GM19452 (cell line): ENCODE results near the gene TMEM271.

Experiments
- ATAC-seq: cut with Tn5 transposase; IDR thresholded peaks from one replicate; pipeline ENCODE4 v1.9.1; 2021; ENCODE audit not compliant: unreplicated experiment

Gene TMEM271

DNA sequence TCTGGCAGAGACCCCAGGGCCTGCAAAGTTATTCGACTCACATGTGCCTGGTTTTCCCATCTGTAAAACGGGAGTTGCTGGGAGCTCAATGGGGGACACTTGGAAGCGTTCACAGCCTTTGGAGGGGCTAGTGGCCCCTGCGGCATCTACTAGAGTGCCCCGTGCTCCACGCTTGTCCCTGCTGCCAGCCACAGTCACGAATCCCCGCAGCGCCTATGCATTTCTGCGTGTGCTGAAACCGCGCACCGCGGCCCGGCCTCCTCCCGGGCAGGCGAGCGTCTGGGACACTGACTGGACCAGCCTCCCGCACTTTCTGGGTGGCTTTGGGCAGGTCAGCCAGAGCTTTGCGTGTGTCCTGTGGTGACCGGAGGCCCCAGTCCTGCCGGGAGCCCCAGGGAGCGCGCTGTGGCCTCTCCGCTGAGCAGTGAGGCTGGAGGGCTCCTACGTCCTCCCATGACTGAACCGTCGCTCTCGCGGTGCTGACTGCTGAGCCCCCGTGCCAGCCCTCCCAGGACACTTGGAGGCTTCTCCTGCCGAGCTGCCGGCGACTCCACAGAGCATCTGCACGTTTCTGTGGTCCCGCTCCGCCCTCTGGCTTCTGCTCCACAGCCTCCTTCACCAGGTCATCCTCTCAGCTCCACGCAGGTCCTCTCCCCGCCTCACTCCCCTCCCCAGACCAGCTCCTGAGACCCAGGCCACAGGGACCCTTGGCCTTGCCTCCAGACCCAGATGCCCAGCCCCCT is 40.7 kb downstream of the TMEM271 start:
- ATAC-seq = no peak

DNA sequence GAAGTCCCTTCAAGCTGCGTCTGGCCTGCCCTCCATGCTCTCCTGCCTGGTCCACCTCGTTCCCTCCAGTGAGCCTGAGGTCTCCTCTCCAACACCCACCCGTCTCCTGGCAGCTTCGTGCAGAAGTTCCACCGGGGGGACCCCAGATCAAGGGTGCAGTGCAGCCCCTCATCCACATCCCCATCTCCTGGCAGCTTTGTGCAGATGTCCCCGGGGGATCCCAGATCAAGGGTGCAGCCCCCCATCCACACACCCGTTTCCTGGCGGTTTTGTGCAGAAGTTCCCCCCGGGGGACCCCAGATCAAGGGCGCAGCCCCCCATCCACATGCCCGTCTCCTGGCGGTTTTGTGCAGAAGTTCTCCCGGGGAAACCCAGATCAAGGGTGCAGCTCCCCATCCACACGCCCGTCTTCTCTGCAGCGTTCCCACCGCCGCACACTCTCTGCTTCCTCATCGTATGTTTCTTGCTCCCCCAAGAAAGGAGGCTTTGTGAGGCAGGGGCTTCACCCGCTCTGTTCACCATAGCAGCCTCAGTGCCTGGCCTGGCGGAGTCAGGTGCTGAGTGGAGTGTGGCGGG is 41.4 kb downstream of the TMEM271 start:
- ATAC-seq = no peak

DNA sequence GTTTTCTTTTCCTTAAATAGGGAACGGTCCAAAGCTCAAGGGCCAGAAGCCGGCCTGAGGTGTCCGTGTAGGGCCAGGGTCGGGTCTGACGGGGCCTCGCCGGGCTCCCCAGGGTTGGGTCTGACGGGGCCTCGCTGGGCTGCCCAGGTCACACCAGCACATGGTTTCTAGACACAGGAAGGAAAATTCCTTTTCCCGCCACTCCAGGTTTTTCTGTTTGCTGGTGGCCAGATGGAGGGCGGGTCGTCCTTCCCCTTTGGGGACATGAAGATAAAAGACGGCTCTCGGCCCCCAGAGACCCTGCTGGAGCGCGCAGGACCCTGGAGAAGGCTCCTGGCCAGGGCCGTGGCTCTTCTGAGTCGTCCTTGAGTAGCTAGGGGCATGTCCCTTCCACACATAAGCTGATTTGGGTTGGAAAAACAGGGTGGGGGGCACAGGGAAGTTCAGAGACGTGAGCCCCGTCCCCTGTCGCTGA is 42.0 kb downstream of the TMEM271 start:
- ATAC-seq = no peak

DNA sequence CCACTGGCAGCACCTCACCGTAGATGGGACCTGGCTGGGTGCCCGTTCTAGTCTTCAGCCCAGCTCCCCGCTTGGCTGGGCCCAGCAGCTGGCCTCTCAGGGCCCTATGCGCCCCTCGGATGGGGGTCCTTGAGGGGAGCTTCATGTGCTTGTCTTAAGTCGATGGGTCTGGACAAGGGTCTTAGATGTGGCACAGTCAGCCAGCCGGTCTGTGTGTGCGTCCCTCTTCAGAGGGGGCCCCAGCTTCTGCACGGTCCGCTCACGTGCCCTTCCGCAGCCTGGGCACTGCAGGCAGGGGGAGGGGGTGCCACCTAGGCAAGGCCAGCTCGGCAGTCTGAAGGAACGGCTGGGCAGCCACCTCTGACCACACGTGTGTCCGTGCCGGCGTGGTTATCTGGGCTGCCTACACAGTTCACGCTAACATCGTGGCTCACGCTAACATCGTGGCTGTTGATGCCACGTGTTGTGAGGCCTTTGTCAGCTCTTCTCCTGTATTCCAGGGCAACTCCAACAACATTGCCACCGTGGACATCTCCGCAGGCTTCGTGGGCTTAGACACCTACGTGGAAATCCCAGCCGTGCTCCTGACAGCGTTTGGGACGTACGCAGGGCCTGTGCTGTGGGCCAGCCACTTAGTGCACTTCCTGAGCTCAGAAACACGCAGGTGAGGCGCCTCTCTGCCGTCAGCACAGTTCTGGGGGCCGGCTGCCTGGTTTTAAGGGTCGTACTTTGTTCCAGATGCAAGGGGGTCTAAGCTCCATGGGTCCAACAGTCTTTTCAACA is 42.6 kb downstream of the TMEM271 start:
- ATAC-seq = no peak

DNA sequence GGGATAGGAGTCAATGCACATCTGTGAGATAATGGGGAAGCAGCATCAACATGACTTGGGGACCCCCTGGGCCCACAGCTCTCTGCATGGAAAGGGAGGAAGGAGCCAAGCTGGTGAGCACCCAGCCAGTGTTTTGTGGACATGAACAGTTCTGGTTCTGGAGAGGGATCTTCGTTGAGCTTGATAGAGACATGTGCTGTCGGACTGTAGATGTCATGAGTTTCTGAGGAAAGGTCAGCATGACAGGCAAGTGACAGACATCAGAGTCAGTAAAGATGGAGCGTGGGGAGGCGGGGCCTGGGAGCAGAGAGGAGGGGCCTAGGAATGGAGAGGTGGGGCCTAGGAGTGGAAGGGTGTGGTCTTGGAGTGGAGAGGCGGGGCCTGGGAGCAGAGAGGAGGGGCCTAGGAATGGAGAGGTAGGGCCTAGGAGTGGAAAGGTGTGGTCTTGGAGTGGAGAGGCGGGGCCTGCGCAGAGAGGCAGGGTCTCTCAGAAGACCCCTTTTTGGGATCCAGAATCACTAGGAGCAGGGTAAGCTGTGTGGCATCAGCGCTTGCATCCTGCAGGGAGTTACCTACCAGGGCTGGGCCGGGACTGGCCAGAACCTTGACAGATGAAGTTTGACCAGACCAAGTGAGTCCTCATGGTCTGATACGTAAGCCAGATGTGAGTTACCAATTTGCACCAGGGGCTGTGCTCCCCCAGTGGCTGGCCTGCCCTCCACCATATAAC is 43.3 kb downstream of the TMEM271 start:
- no peak for ATAC-seq

DNA sequence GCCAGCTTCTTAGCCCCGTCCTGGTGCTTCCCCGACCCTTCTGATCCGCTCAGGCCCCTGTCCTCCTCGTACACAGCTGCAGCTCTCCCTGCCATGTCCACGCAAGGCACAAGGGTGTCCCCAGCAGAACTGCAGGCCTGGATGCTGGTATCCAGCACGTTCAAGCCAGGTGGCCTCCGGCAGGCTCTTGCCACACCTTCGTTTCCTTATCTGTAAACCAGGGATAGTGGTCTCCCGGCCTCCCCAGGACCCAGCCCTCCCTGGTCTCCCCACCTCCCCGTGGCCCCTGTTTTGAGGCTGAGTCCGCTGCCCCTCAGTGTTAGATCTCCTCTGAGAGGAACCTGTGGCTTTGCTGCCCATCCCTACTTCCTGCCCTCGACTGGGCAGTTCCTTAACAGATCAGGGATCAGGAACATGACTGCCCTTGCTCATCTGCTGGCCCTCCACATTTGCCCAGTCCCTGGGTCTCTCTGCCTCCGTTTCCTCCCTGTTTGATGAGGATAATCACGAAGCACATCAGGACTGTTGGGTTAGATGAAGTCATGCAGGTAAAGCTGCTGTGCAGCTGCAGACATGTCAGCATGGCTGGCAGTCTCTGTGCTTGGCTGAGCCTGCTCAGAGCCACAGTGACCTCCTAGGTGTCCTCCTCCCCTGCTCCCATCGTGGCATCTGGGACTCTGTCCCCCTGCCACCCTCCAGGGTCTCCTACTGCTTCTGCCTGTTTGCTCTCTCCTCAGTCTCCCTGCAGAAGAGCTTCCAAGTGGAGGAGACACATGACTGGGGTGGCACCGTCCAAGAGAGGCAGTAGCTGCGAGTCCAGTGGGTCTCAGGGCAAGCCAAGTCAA is 44.2 kb downstream of the TMEM271 start:
- no peak for ATAC-seq

DNA sequence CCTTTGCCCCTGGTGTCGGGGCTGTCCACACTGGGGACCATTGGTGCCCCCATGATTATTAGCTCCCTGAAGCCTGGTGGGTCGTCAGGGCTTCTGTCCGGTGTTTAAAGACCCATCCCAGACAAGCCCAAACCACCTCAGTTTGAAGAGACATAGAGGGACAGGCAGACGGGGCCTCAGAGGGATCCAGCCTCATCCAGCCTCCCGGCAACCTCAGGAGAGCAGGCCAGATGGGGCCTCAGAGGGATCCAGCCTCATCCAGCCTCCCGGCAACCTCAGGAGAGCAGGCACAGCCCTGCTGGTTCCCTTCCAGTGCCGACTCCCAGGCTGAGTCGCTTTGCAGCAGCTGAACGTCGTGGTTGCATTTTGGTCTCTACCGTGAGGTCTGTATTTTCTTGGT is 45.0 kb downstream of the TMEM271 start:
- no peak for ATAC-seq

DNA sequence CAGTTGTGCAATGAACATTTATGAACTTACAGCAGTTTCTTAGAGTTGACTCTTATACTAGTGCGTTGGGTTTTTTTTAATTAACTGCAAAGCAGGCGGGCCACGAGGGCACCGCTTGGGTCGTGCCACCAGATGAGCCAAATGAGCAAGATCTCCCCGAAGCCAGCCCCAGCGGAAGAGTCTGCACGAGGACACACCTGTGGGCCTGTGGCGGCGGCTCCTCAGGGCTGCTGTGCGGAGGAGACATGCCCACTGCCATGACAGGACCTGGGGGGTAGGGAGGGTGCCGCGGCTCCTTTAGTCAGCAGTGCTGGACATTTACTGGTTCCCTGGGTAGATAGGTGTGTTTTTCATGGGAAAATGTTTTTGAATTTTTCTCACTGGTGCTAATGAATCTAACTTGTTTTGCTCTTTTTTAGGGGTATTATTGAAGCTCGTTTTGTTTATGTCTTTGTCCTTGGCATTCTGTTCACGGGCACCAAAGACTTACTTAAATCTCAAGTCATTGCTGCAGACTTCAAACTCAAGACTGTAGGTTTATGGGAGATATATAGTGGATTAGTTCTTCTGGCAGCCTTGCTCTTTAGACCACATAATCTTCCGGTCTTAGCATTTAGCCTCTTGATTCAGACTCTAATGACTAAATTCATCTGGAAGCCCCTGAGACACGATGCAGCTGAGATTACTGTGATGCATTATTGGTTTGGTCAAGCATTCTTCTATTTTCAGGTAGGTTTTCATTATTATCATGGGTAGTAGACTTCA is 45.9 kb downstream of the TMEM271 start:
- no peak for ATAC-seq

DNA sequence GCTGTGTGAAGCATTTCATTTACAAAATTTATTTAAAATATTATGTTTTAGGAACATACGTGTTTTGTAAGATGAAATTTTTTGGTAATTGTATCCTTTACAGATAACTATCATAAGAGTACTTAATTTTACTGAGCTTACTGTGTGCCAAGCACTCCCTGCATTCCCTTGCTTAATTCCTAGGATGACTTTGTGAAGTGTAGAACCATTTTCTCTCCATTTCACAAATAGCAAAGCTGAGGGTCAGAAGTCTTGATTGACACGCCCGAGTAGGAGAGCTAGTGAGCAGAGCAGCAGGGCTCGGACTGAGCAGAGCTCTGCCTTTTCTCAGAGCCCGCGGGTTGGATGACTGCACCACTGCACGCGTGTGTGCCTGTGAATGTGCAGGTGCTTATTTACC is 46.5 kb downstream of the TMEM271 start:
- ATAC-seq = no peak

DNA sequence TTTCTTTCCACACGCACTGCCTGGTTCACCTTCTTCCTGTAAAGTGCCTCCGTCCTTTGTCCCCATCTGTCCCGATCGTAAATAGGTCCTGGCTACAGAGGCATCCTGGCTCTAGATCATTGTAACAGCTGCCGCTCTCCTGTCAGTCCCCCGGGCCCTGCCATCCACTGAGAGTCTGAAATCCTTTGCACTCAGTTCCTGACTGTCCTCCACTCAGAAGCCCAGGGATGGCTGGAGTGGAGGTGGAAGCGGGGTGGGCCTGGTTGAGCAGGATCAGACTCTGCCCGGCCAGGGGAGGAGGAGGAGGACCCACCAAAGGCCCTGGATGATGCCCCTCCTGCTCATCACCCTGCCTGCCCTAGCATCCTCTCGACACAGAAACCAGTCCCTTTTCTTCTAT is 47.3 kb downstream of the TMEM271 start:
- no peak for ATAC-seq

DNA sequence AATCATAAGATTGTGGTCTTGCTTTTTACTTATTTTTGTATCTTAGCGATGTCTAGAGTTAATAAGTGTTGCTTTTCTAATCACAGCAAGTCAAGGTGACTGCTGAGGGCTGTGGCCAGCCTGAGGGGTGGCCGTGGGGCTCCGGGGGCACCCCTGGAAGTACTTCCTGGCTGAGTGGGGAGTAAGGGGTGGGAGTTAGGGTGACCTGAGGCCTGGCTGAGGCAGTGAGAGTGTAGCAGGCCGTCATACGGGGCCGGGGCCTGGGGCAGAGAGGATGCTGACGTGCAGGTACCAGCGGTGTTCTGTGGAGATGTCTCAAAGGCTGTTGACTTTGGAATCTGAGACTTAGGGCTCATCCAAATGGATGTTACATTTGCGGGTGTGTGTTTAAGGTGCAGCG is 47.8 kb downstream of the TMEM271 start:
- ATAC-seq = no peak

DNA sequence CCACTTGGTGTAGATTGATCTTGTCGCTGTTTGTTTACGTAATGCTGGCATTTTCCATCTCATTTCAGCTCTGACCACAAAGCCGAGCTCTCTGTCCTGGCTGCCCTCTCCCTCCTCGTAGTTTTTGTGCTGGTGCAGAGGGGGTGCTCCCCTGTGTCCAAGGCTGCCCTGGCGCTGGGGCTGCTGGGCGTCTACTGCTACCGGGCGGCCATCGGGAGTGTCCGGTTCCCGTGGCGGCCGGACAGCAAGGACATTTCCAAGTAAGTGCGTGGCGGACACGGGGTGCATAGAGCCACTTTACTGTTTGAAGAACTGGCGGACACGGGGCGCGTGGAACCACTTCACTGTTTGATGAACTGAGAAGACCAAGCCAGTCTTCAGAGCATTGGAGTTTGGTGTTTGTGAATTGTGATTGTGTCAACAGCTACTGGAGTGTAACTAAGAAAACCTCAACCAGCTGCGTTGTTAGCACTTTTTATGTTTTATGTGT is 49.1 kb downstream of the TMEM271 start:
- ATAC-seq = no peak

DNA sequence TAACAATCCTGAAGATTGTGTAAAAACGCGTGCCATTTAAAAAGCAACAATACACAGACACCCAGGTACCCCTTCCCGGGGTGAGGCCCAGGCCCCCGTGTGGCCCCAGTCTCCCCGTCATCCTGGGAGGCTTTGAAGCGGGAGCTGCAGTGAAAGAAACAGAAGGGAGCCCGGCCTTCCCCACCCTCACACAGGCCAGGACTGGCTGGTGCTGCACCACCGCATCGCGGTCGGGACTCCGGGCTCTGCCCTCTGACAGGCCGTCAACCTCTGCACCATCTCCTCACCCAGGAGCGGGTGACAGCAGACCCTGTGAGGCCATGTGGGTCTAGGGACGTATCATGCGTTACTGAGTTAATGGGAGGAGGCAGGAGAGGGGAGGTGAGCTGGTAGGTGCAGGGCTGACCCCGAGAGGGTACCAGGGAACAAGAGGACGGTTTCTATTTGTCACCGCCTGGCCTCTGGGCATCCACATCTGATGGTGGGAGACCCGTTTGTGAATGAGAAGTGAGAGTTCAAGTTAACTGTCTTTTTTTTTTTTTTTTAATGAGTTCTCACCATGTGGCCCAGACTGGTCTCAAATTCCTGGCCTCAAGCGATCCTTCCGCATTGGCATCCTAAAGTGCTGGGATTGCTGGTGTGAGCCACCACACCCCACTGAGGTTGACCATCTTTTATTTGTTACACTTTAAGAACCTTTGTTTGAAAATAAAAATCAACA is 49.7 kb downstream of the TMEM271 start:
- no peak for ATAC-seq

DNA sequence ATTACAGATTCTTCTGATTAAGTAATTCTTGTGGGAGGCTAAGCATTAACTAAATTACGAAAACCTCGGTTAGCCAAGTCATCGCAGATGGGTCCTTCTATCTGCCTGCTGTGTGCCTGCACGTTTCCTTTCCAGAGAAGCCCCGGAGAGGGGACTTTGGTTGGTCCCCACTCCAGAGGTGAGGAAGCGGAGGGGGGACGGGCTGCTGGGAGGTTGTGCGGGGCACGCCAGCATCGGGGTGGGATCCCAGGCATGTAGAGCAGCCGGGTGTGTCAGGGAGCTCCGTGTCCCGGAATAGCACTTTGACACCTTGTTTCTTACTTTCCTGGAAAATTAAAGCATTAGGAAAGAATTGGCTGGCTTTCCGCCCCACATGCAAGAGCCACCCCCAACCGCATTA is 50.4 kb downstream of the TMEM271 start:
- no peak for ATAC-seq

DNA sequence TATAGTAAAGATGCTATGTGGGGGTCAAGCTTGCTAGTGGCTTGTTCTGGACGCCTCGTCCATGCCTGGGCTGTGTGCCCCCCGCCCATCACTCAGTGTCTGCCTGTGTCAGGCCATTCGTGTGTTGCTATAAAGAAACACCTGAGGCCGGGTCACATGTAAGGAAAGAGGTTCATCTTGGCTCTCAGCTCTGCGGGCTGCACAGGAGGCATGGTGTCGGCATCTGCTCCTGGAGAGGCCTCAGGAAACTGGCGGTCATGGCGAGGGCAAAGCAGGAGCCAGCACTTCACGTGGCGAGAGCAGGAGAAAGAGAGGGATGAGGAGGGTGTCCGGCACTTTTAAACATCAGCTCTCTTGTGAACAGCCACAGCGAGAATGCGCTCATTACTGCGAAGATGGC is 51.9 kb downstream of the TMEM271 start:
- no peak for ATAC-seq
